GM18519 (cell line): ENCODE data around the gene GDAP1L1.
"Not testable (repeated sequence)": the region's sequence is repeated elsewhere in the genome, so short reads cannot be mapped to it uniquely, and the experiment has no call there.

ENCODE experiments used
- ATAC-seq: cut with Tn5 transposase; IDR thresholded peaks from one replicate; pipeline ENCODE4 v1.9.1; 2021; ENCODE audit warnings: mild to moderate bottlenecking, moderate library complexity; ENCODE audit not compliant: unreplicated experiment, low FRiP score

GDAP1L1 gene

GRCh38 chr20:44299011-44299535 lies 52.0 kb downstream of the GDAP1L1 start:
- ATAC-seq: not testable (repeated sequence)

GRCh38 chr20:44301285-44301684 lies 54.2 kb downstream of the GDAP1L1 start:
- no peak for ATAC-seq

- ATAC-seq: no peak
Measured at GRCh38 chr20:44302026-44302669, 55.0 kb downstream of the GDAP1L1 start.

- ATAC-seq: no peak
Measured at GRCh38 chr20:44302736-44303135, 55.6 kb downstream of the GDAP1L1 start.

GRCh38 chr20:44304383-44304782 lies 57.3 kb downstream of the GDAP1L1 start:
- ATAC-seq: no peak

- ATAC-seq: no peak
Measured at GRCh38 chr20:44306927-44307326, 59.8 kb downstream of the GDAP1L1 start.

- no peak for ATAC-seq
Measured at GRCh38 chr20:44309763-44310663, 62.9 kb downstream of the GDAP1L1 start.

- peak; percentile 81 for ATAC-seq
Measured at GRCh38 chr20:44310664-44311639, 63.8 kb downstream of the GDAP1L1 start, which contains the start of gene FITM2. Gene FITM2, minus strand, starts transcription at chr20:44311202. Its CDS starts 54 bp downstream, at chr20:44311148.

GRCh38 chr20:44314870-44315269 lies 67.8 kb downstream of the GDAP1L1 start:
- ATAC-seq: no peak

GRCh38 chr20:44319839-44320422 lies 72.8 kb downstream of the GDAP1L1 start:
- no peak for ATAC-seq

- ATAC-seq: no peak
Measured at GRCh38 chr20:44324343-44324742, 77.2 kb downstream of the GDAP1L1 start.

GRCh38 chr20:44326391-44327159 lies 79.5 kb downstream of the GDAP1L1 start:
- ATAC-seq: no peak

GRCh38 chr20:44327748-44328147 lies 80.6 kb downstream of the GDAP1L1 start:
- not testable (repeated sequence) for ATAC-seq

GRCh38 chr20:44328428-44328827 lies 81.3 kb downstream of the GDAP1L1 start:
- ATAC-seq: no peak
